Sigmoid colon (tissue), 7 donors: Measurements from ENCODE around the gene MCF2L. TPM values are rescaled to one million over a fixed set of nuclear protein-coding genes. Genes with fewer than 3 reads are reported as not detected.

ENCODE experiments used
- DNase-seq: peaks from one replicate; pipeline ENCODE4 v3.0.0-alpha.2; 2019
- H3K27ac ChIP-seq, 4 donors: fragments of 200-600 bp; sonication (generic); one replicate each; pipeline ENCODE4 v1.5.1; 2016 to 2019; ENCODE audit warnings: mild to moderate bottlenecking in 1 of 4
- H3K27me3 ChIP-seq, 3 donors: fragments of 200-600 bp; sonication (generic); one replicate each; pipeline ENCODE4 v1.5.1; 2019; ENCODE audit warnings: mild to moderate bottlenecking in 1 of 3
- H3K36me3 ChIP-seq, 4 donors: fragments of 200-600 bp; sonication (generic); one replicate each; pipeline ENCODE4 v1.5.1; 2016 to 2019
- H3K4me1 ChIP-seq, 4 donors: fragments of 200-600 bp; sonication (generic); one replicate each; pipeline ENCODE4 v1.5.1; 2017 to 2019
- H3K4me3 ChIP-seq, 4 donors: fragments of 200-600 bp; sonication (generic); one replicate each; pipeline ENCODE4 v1.5.1; 2017 to 2019; ENCODE audit warnings: mild to moderate bottlenecking in 2 of 4, moderate library complexity in 1 of 4
- H3K9me3 ChIP-seq, 4 donors: fragments of 200-600 bp in 3 of 4; sonication (generic) in 3 of 4; one replicate each; pipeline versions ENCODE4 v1.5.1 to v1.6.1; 2013 to 2019
- EP300 ChIP-seq, 4 donors: sonication (generic); formaldehyde crosslinking; IDR thresholded peaks; one replicate each; pipeline ENCODE4 v1.6.1; 2017; ENCODE audit warnings: antibody characterized with exemption in 4 of 4
- POLR2A ChIP-seq, 2 donors: fragments of 450-650 bp; IDR thresholded peaks; one replicate each; pipeline ENCODE4 v1.6.1; 2016; ENCODE audit warnings: antibody characterized with exemption in 2 of 2, mild to moderate bottlenecking in 2 of 2, moderate library complexity in 2 of 2
- POLR2AphosphoS5 ChIP-seq, 4 donors: sonication (generic); formaldehyde crosslinking; IDR thresholded peaks; one replicate each; pipeline ENCODE4 v1.6.1; 2017; ENCODE audit warnings: antibody characterized with exemption in 4 of 4
- WGBS, 2 donors: extraction: QIAGEN DNeasy Blood & Tissue Kit; methylation state at CpG; one replicate each; pipeline ENCODE4 v1.1.7; 2013; 5-methylcytosine and 5-hydroxymethylcytosine counted together
- intact Hi-C: fragments of 100-400 bp; cut with DNase I; formaldehyde crosslinking; loops from one replicate; pipeline ENCODE4 v1.15.1; 2023
- polyA plus RNA-seq, 3 donors: library from polyadenylated mRNA; stranded (reverse); fragments of 200-250 nt; gene quantifications; one replicate each; pipeline ENCODE4 v1.2.3, GENCODE V29; 2013
- total RNA-seq, 4 donors: library from RNA; depleted of rRNA; stranded (reverse); fragments of >200 nt; gene quantifications; one replicate each; pipeline ENCODE4 v1.1.0, GENCODE V29; 2016
- TF ChIP-seq, protein P1 (sequence below), 4 experiments: fragments of 450-650 bp in 3 of 4; fragments of 200-600 bp in 1 of 4; IDR thresholded peaks; one replicate each; pipeline ENCODE4 v1.5.1; 2016 to 2019; ENCODE audit warnings: antibody characterized with exemption in 4 of 4, mild to moderate bottlenecking in 3 of 4, moderate library complexity in 2 of 4
- donor health status: healthy with polysubstance abuse.
- donor health status: Bipolar disorder and iron deficiency.
- donor health status: healthy.

Gene MCF2L
- total and polyA plus RNA-seq, 7 donors: 7.5 to 59.9 (median 20.2) TPM

DNA sequence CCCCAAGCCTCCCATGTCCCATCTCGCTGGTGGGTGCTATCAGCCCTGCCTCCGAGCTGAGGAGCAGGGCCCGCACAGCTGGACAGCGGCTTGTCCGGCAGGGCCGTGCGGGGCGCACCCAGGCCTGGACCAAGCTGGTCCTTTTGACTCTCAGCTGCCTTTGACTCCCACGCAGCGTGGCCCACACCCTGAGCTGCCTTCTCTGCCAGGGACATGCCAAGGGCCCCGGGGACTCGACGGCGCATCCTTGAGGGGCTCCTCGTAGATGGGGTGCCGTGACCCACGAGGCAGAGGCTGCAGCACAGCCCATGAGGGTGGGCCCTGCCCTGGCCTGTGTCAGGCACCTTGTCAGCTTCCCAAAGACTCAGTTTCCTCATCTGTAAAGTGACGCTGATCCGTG lies 97.7 kb downstream of the MCF2L start:
- H3K27me3 ChIP-seq: no peaks in the 10 kb centered on the region
- no peak overlapping the region for H3K4me3 ChIP-seq
- DNase-seq: no peak
- H3K4me1 ChIP-seq: no peaks in the 10 kb centered on the region
- 95 to 96% methylated on average over 19 of the region's 19 CpGs for WGBS, 2 donors
- H3K36me3 ChIP-seq: no peaks in the 10 kb centered on the region
- TF ChIP-seq POLR2AphosphoS5 (IDR thresholded peaks at IDR 0.05) (no peak), EP300 (IDR thresholded peaks at IDR 0.05) (no peak), POLR2A (IDR thresholded peaks at IDR 0.05) (no peak)
- TF ChIP-seq, protein P1, sequence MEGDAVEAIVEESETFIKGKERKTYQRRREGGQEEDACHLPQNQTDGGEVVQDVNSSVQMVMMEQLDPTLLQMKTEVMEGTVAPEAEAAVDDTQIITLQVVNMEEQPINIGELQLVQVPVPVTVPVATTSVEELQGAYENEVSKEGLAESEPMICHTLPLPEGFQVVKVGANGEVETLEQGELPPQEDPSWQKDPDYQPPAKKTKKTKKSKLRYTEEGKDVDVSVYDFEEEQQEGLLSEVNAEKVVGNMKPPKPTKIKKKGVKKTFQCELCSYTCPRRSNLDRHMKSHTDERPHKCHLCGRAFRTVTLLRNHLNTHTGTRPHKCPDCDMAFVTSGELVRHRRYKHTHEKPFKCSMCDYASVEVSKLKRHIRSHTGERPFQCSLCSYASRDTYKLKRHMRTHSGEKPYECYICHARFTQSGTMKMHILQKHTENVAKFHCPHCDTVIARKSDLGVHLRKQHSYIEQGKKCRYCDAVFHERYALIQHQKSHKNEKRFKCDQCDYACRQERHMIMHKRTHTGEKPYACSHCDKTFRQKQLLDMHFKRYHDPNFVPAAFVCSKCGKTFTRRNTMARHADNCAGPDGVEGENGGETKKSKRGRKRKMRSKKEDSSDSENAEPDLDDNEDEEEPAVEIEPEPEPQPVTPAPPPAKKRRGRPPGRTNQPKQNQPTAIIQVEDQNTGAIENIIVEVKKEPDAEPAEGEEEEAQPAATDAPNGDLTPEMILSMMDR (IDR thresholded peaks at IDR 0.05): no peak
- H3K9me3 ChIP-seq: no peaks in the 10 kb centered on the region
- intact Hi-C loops: no loop called here
- no peak overlapping the region for H3K27ac ChIP-seq

DNA sequence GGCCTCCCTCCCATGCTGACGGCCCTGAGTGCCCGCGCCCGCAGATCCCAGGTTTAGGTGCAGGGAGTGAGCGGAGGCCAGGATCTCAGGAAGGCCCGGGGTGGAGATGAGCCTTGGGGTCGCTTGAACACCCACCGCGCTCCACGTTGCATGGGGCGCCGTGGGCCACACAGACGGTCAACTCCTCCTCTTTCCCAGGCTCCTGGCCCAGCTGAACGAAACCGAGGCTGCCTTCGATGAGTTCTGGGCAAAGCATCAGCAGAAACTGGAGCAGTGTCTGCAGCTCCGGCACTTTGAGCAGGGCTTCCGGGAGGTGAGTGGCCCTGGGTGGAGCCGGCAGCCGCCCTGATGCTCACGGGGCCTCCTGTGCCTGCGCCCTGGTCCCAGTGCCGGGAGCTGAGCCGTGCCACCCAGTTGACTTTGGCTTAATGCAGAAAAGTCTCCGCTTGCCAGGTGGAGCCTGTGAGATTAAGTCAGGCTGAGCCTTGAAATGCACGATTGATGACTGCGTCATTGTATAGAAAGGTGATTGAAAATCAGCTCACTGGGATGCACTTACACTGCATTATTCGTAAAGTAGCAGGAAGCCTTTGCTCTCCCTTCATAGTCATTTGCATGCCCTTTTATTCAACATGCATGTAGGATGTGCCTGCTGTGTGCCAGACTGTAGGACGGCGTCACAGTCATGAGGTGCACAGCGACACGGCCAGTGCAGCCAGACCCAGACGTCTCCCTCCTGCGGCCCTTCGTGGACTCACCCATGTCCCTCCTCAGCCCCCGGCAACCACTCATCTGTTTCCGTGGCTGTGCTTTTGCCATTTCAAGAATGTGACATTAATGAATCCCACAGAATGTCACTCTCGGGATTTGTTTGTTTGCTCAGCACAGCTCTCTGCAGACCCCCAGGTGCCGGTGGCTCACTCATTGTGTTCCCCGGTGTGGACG lies 101.1 kb downstream of the MCF2L start:
- Histone ChIP-seq H3K36me3 (no peaks in the 10 kb centered on the region), H3K27me3 (no peaks in the 10 kb centered on the region), H3K9me3 (no peaks in the 10 kb centered on the region), H3K4me3 (no peak overlapping the region), H3K4me1 (no peaks in the 10 kb centered on the region), H3K27ac (no peak overlapping the region)
- intact Hi-C loops: no loop called here
- no peak for TF ChIP-seq EP300 (IDR thresholded peaks at IDR 0.05)
- TF ChIP-seq, protein P1 (IDR thresholded peaks at IDR 0.05): no peak
- TF ChIP-seq POLR2AphosphoS5 (IDR thresholded peaks at IDR 0.05): no peak
- TF ChIP-seq POLR2A (IDR thresholded peaks at IDR 0.05): no peak
- 94 to 95% methylated on average over 41 of the region's 41 CpGs for WGBS, 2 donors
- no peak for DNase-seq

DNA sequence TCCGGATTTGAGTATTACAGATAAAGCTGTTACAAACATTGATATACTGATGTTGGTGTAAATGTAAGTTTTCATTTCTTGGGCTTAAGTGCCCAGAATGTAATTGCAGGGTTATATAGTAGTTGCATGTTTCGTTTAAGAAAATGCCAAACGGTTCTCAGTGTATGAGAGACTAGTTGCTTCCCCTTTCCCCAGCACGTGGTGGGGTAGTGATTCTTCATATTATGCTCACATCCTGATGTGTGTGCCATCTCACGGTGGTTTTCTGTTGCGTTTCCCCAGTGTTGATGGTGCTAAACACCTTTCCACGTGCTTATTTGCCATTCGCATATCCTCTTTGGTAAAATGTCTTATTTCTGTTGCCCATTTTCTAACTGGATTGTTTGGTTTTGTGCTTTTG lies 101.8 kb downstream of the MCF2L start:
- Histone ChIP-seq H3K4me1 (no peaks in the 10 kb centered on the region), H3K36me3 (no peaks in the 10 kb centered on the region), H3K4me3 (no peak overlapping the region), H3K27me3 (no peaks in the 10 kb centered on the region), H3K27ac (no peak overlapping the region), H3K9me3 (no peaks in the 10 kb centered on the region)
- DNase-seq: no peak
- intact Hi-C loops: no loop called here
- no peak for TF ChIP-seq POLR2AphosphoS5 (IDR thresholded peaks at IDR 0.05)
- TF ChIP-seq EP300 (IDR thresholded peaks at IDR 0.05): no peak
- TF ChIP-seq, protein P1 (IDR thresholded peaks at IDR 0.05): no peak
- no peak for TF ChIP-seq POLR2A (IDR thresholded peaks at IDR 0.05)
- 85 to 92% methylated on average over 8 of the region's 8 CpGs for WGBS, 2 donors

DNA sequence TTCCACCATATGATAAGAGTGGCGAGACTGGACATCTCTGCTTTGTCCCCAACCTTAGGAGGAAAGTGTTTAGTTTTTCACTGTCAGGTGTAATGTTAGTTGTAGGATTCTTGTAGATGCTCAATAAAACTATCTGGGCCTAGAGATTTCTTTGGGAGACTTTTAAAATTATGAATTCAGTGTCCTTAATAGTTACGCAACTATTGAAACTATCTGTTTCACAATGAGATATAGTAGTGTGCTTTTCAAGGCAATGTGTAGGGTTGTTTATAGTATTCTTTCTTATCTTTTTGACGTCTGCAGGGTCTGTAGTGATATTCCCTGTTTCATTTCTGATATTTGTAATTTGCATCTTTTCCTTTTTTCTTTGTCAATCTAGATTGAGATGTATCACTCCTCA lies 103.4 kb downstream of the MCF2L start:
- whole genome bisulfite sequencing, 2 donors: 90 to 91% methylated on average over 3 of the region's 3 CpGs
- no peaks in the 10 kb centered on the region for H3K36me3 ChIP-seq
- TF ChIP-seq EP300 (IDR thresholded peaks at IDR 0.05) (no peak), POLR2AphosphoS5 (IDR thresholded peaks at IDR 0.05) (no peak), POLR2A (IDR thresholded peaks at IDR 0.05) (no peak)
- TF ChIP-seq, protein P1 (IDR thresholded peaks at IDR 0.05): no peak
- no peak for DNase-seq
- intact Hi-C loops: no loop called here
- no peaks in the 10 kb centered on the region for H3K4me1 ChIP-seq
- no peak overlapping the region for H3K4me3 ChIP-seq
- no peaks in the 10 kb centered on the region for H3K9me3 ChIP-seq
- H3K27me3 ChIP-seq: no peaks in the 10 kb centered on the region
- no peak overlapping the region for H3K27ac ChIP-seq
